GM21529 (cell line): ENCODE measurements around the gene CANT1.

ENCODE experiments used
- ATAC-seq: cut with Tn5 transposase; IDR thresholded peaks from one replicate; pipeline ENCODE4 v1.9.1; 2021; ENCODE audit not compliant: unreplicated experiment

Gene CANT1

GRCh38 chr17:78997231-78997741, 12.3 kb downstream of the CANT1 start:
- ATAC-seq, result no peak

DNA sequence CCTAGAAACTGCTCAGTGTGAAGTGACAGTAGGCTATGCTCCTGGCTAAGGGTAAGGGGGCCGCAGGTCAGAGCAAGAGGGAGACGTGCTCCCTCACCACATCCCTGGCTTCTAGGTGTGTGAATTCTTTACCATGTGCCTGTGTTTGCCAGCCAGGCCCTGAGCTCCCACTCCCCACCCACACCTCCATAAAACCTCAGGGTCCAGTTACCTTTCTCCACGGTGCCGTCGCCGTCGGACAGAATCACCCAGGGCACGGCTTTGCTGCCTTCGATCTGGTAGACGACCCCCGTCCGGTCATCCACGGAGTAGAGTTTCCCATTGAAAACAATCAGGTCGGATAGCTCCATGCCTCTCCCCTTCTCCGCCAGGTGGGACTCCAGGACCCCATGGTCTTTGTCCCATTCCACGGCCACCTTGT, 12.8 kb downstream of the CANT1 start:
- no peak for ATAC-seq

DNA sequence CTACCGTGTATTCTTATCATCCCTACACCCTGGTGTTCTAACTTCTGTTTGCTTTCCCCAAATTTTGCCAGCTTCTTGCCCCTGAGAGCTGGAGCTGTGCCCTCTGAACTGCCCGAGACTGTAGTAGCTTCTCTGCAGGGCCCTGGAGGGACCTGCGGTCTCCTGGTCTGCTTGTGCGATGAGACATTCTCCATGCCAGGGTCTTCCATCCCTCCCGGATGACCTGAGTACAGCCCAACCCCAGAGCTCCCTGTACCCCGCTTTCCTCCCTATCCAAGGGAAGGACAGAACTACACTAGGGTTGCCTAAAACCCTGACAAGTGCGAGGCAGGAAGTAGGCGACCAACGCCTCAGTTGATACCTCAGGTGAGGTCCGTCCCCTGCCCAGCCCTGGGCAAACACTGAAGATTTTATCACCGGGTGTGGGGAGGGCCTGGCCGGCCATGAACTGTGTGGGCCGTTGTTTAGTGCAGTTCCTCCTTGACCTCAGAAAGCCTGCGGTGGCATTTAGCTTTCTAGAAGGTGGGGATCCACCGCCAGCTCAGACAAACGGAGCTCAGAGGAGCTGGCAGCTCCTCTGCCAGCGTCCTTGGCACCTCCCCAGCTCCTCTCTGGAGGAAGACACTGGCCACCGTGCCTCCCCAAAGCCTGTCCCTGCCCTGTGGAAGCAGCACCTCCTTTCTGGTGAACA, 13.7 kb downstream of the CANT1 start:
- ATAC-seq, result no peak

DNA sequence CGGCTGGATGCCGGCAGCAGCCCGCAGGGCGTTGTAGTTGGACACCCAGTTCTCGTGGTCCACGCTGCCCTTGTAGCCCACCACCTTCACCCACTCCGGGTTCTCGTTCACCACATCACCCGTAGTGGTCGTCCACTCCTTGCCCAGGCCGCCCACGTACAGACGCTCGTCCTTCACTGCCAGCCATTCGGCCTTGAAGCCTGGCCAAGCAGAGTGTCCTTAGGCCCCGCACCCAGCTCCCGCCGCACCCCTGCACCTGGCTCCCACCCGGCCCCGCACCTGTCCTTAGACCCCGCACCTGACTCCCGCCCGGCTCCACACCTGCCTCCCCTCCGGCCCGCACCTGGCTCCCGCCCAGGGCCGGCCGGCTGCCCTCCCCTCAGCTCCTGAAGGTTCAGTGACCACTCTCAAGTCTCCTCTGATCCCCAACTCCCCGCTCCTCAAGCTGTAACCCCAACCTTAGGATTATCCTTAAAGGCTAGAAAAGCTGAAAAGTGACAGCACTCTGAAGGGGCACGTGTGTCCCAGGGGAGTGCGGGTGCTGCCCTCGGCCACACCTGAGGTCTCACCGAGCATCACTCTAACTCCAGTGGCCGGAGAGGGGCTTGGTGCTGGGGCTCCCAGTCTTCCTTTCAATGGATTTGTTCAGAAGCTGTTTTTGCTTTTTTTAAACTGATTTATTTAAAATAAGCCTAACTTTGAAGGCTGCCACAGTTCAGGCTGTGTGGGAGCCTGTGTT, 14.4 kb downstream of the CANT1 start:
- ATAC-seq, result no peak

GRCh38 chr17:78993981-78994671, 15.4 kb downstream of the CANT1 start:
- ATAC-seq, result no peak

GRCh38 chr17:78993241-78993956, 16.2 kb downstream of the CANT1 start:
- no peak for ATAC-seq

DNA sequence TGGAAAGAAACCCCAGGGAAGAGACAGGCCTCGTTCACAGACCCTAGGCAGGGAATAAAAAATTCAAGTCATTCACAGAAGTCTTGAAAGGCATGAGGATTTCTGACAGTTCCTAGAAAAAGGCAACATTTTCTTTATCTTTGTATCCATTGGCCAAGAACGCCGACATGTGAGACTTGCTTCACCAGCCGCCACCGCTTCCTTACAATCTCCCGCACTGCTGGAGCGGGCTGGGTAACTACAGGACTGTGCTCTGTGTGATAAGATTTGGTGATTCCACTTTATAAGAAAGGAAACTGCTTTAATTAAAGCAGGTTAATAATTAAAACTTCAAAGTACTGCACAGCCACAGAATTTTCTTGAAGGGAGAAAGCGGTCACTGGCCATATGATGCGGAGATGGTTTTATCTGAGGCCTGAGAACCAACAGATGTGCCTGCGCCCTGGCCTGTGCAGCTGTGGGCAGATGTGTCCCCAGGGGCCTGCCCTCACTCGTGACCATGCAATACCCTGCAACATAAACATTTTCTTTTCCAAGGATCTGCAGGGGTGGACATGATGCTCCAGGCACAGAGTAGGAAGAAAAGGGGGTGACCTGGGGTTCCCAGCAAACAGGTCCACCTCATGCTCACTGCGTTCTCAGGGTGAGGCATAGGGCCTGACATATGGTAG, 16.9 kb downstream of the CANT1 start:
- no peak for ATAC-seq

- no peak for ATAC-seq
Measured at GRCh38 chr17:78991906-78992532, 17.5 kb downstream of the CANT1 start.

- no peak for ATAC-seq
Measured at GRCh38 chr17:78991017-78991738, 18.4 kb downstream of the CANT1 start.

- ATAC-seq, result no peak
Measured at GRCh38 chr17:78990349-78991016, 19.1 kb downstream of the CANT1 start.

DNA sequence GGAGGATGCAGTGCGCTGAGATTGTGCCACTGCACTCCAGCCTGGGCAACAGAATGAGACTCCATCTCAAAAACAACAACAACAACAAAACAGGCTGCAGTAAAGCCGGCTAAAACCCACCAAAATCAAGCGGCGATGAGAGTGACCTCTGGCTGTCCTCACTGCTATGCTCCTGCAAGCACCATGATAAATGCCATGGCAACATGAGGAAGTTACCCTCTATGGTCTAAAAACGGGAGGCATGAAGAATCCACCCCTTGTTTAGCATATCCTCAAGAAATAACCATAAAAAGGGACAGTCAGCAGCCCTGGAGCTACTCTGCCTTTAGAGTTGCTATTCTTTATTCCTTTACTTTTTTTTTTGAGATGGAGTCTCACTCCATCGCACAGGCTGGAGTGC, 21.4 kb downstream of the CANT1 start:
- no peak for ATAC-seq

DNA sequence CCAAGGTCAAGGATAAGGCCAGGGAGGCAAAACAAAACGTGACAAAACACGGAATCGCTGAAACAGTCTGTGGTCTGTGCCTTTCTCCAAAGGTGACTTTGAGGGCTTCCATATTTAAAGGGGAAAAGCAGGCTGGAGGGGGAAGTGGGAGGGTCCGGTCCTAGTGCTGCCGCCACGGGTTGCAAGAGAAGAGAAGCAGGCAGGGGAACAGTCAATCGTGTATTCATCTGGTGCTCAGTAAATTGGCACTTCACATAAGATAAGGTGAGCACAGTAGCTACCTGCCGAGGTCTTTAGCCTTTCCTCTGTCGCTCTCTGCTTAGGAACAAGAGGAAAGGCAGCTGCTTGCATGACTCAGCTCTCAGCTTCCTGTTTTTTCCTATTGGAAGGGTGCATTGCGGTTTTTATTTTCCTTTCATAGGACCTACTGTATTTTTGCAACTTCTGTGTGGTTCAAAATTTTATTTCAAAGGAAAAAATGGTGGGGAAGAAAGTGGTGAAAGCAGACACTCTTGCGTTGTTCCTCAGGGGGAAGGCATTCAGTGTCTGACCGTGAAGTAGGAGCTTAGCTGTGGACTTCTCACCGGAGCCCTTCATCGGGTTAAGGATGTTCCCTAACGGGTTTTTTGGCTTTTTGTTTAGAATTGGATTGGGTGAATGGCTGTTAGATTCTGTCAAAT, 22.8 kb downstream of the CANT1 start:
- ATAC-seq, result no peak

DNA sequence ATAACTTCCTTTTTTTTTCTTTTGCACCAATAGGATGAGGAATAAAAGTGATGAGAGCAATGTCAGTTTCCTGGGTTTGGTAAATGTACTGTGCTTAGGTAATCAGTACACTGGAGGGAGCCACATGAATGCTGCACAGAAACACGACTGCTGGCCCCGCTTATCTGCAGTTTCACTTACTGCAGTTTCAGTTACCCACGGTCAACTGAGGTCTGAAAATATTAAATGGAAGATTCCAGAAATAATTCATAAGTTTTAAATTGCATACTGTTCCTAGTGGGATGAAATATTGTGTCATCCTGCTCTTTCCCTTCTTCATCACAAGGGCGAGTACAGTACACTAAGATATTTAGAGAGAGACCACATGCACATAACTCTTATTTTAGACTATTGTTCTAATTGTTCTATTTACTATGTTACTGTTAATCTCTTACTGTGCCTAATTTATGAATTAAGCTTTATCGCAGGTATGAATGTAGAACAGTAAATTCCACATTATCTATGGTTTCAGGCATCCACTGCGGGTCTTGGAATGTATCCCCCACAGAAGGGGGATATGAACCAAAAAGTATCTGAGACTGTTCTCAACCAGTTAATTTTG, 23.4 kb downstream of the CANT1 start:
- ATAC-seq, result no peak

- ATAC-seq, result no peak
Measured at GRCh38 chr17:78985395-78985794, 24.2 kb downstream of the CANT1 start.

DNA sequence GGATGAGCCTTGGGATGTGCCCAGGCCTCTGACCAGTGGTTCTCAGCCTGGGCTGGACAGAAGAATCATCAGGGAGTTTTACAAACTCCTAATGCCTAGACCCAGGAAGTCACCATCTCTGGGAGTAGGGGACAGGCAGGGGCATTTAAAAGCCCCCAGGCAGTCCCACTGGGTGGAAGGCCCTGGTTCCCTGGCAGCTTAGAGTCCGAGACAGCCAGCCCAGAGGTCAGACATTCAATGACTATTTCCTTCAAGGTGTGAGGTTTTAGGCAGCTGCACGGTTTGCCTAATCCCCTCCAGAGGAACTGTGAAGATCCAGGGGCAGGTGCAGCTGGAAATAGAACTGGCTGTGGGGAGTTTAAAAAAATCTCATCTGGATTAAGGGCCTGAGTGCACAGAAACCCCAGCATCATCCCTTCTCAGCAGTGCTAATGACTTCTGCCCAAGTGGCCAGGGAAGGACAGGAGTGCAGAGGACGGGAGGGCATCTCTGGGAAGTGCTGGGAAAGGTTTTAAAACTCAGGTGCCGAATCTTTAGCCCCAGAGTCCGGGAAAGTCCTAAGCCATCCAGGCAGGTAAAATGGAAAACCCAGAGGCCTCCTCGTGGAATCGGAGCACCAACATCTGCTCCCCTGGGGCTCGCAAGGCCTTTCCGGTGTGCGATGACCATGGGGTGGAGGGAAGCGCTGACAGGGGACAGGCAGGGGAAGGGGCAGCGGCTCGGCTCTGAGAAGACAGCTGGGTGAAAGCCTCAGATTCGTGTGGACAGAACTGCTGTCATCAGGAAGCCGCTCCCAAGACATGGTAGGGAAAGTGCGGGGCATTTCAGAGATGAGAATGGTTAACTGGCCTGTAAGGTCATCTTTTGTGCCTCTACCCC, 28.3 kb downstream of the CANT1 start:
- ATAC-seq, result no peak

DNA sequence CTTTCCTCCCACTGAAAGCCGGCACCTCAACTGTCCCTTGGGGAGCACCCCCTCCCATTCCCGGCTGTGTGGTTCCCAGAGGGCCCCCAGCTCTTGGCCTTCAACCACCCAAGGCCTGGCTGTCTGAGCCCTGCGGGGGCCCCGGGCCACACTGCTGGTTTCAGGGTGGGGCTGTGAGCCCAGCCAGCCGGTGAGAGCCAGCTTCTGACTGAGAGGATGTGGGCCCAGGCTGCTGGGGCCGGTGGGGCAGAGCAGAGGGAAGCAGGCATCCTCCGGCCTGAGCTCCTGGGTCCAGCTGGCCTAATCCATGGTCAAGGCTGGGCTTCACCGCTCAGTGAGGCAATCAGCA, 29.0 kb downstream of the CANT1 start:
- no peak for ATAC-seq
